ENCODE results near the gene PAQR9.

PAQR9 gene

DNA sequence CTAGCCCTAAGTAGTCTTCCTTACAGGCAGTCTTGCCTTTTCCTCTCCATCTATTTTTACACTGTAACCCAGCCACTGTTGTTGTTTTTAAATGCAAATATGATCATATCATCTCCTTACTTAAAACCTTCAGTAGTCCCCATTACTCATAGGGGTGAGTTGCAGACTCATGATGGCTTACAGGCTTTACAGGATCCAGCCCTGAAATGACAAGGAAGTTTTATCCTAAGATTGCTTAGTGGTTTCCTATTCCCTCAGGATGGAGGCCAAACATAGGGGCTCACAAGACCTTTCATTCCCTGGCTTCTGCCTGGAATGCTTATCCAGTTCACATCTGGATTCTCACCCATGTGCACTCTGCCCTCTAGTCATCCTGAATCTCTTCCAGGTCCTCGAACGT is 46.9 kb downstream of the PAQR9 start:
- H3K9me3 ChIP-seq (ENCODE audit: insufficient read depth, low read length) = no peaks in the 10 kb centered on the region
- H3K79me2 ChIP-seq (ENCODE audit: insufficient read depth, low read length) = no peaks in the 10 kb centered on the region
- no peak overlapping the region for H3K27ac ChIP-seq (ENCODE audit: low read depth, low read length)
- no peak overlapping the region for H3K9ac ChIP-seq (ENCODE audit: low read length)
- H3K36me3 ChIP-seq (ENCODE audit: low read length) = no peaks in the 10 kb centered on the region
- H3K4me2 ChIP-seq (ENCODE audit: low read depth, low read length, poor library complexity, severe bottlenecking) = no peak overlapping the region
- TF ChIP-seq, protein P1, sequence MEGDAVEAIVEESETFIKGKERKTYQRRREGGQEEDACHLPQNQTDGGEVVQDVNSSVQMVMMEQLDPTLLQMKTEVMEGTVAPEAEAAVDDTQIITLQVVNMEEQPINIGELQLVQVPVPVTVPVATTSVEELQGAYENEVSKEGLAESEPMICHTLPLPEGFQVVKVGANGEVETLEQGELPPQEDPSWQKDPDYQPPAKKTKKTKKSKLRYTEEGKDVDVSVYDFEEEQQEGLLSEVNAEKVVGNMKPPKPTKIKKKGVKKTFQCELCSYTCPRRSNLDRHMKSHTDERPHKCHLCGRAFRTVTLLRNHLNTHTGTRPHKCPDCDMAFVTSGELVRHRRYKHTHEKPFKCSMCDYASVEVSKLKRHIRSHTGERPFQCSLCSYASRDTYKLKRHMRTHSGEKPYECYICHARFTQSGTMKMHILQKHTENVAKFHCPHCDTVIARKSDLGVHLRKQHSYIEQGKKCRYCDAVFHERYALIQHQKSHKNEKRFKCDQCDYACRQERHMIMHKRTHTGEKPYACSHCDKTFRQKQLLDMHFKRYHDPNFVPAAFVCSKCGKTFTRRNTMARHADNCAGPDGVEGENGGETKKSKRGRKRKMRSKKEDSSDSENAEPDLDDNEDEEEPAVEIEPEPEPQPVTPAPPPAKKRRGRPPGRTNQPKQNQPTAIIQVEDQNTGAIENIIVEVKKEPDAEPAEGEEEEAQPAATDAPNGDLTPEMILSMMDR (IDR thresholded peaks at IDR 0.05; ENCODE audit: insufficient read depth, low read length, poor library complexity, severe bottlenecking) = no peak
- no peak for TF ChIP-seq EZH2phosphoT487 (conservative IDR thresholded peaks at IDR 0.05; ENCODE audit: low read length)
- H2AFZ ChIP-seq (ENCODE audit: low read depth, low read length, severe bottlenecking) = no peak overlapping the region
- H3F3A ChIP-seq (ENCODE audit: insufficient read depth) = no peaks in the 10 kb centered on the region
- H3K27me3 ChIP-seq (ENCODE audit: low read length) = no peaks in the 10 kb centered on the region
- no peaks in the 10 kb centered on the region for H3K9me2 ChIP-seq (replicated peaks; ENCODE audit: insufficient read depth, low read length)
- no peak overlapping the region for H3K4me3 ChIP-seq (ENCODE audit: insufficient read depth, low read length, poor library complexity, severe bottlenecking)
- no peaks in the 10 kb centered on the region for H4K20me1 ChIP-seq (ENCODE audit: low read depth, low read length)

DNA sequence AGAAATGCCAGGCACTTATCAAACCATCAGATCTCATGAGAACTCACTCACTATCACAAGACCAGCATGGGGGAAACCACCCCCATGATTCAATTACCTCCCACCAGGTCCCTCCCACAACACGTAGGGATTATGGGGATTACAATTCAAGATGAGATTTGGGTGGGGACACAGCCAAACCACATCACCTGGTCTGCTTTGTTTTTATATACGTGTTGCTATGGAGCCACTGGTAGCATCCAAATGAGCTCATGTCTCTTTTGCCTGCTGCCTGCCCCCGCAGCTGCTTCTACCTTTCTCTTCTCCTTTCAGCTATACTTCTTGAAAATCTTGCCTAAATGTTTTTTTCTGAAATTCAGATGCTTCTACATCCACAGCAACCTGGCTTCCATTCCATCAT is 47.8 kb downstream of the PAQR9 start:
- TF ChIP-seq EZH2phosphoT487 (conservative IDR thresholded peaks at IDR 0.05; ENCODE audit: low read length) = no peak
- TF ChIP-seq, protein P1 (IDR thresholded peaks at IDR 0.05; ENCODE audit: insufficient read depth, low read length, poor library complexity, severe bottlenecking) = no peak
- Histone ChIP-seq H3K27ac (ENCODE audit: low read depth, low read length) (no peak overlapping the region), H3K4me3 (ENCODE audit: insufficient read depth, low read length, poor library complexity, severe bottlenecking) (no peak overlapping the region), H2AFZ (ENCODE audit: low read depth, low read length, severe bottlenecking) (no peak overlapping the region), H3K36me3 (ENCODE audit: low read length) (no peaks in the 10 kb centered on the region), H3K9ac (ENCODE audit: low read length) (no peak overlapping the region), H3K9me2 (replicated peaks; ENCODE audit: insufficient read depth, low read length) (no peaks in the 10 kb centered on the region), H3K9me3 (ENCODE audit: insufficient read depth, low read length) (no peaks in the 10 kb centered on the region), H3K27me3 (ENCODE audit: low read length) (no peaks in the 10 kb centered on the region), H3F3A (ENCODE audit: insufficient read depth) (no peaks in the 10 kb centered on the region), H3K79me2 (ENCODE audit: insufficient read depth, low read length) (no peaks in the 10 kb centered on the region), H4K20me1 (ENCODE audit: low read depth, low read length) (no peaks in the 10 kb centered on the region), H3K4me2 (ENCODE audit: low read depth, low read length, poor library complexity, severe bottlenecking) (no peak overlapping the region)

DNA sequence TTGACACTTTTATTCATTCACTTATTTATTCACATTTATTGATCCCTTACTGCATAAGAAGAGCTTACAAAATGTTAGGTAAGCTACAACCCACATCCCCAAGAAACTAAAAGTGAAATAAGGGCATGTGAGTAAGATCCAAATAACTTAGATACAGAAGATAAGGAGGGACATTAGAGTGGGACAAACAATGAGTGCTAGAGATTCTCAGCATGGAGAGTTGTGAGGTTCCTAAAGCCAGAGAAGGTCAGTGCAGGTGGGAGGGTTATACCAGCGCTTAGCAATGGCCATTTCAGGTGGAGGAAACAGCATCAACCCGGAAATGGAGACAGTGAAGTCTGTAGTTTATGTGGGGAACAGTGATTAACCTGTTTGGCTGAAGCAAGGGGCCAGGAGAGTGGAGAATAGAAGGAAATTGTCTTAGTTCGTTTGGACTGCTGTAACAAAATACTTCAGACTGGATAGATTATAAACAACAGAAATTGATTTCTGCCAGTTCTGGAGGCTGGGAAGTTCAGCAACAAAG is 49.1 kb downstream of the PAQR9 start:
- Histone ChIP-seq H3K79me2 (ENCODE audit: insufficient read depth, low read length) (no peaks in the 10 kb centered on the region), H3K36me3 (ENCODE audit: low read length) (no peaks in the 10 kb centered on the region), H3K9me3 (ENCODE audit: insufficient read depth, low read length) (no peaks in the 10 kb centered on the region), H3K27ac (ENCODE audit: low read depth, low read length) (no peak overlapping the region), H3K9me2 (replicated peaks; ENCODE audit: insufficient read depth, low read length) (no peaks in the 10 kb centered on the region), H3K9ac (ENCODE audit: low read length) (no peak overlapping the region), H3K27me3 (ENCODE audit: low read length) (no peaks in the 10 kb centered on the region), H3K4me2 (ENCODE audit: low read depth, low read length, poor library complexity, severe bottlenecking) (no peak overlapping the region), H3F3A (ENCODE audit: insufficient read depth) (no peaks in the 10 kb centered on the region), H3K4me3 (ENCODE audit: insufficient read depth, low read length, poor library complexity, severe bottlenecking) (no peak overlapping the region), H2AFZ (ENCODE audit: low read depth, low read length, severe bottlenecking) (no peak overlapping the region), H4K20me1 (ENCODE audit: low read depth, low read length) (no peaks in the 10 kb centered on the region)
- TF ChIP-seq, protein P1 (IDR thresholded peaks at IDR 0.05; ENCODE audit: insufficient read depth, low read length, poor library complexity, severe bottlenecking) = no peak
- no peak for TF ChIP-seq EZH2phosphoT487 (conservative IDR thresholded peaks at IDR 0.05; ENCODE audit: low read length)

All from SU-DHL-6 (cell line).